DOHH2 (cell line): ENCODE data around the gene BNC2.

ENCODE experiments used
- EZH2phosphoT487 ChIP-seq: fragments of 200-600 bp; sonication (generic); IDR thresholded peaks from 2 replicates; pipeline ENCODE4 v1.6.1; 2017; ENCODE audit warnings: borderline replicate concordance, mild to moderate bottlenecking, antibody characterized with exemption, low read length, moderate library complexity, mixed read lengths
- TF ChIP-seq, protein P1 (sequence below): fragments of 200-600 bp; sonication (generic); IDR thresholded peaks from one replicate; pipeline ENCODE4 v1.5.1; 2014; ENCODE audit warnings: antibody characterized with exemption, mild to moderate bottlenecking, low read depth, low read length; ENCODE audit not compliant: poor library complexity, severe bottlenecking

DNA sequence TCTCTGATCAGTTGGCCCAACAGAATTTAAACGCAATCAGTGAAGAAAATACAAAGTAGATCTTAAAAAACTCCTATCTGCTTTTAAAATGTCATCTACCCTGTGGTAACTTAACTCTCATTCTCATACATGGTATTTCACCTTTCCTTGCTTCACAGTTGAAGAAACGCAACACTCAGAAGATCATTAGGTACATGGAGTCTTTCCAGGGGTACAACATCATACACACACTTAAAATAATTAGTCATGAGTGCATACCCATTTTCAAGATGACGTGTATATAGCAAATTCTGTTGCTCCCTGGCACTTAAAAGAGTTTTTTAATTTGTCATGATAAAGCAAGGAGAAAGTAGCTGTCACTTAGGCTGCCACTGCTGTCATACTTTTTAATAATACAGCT, 259.9 kb downstream of the BNC2 start:
- TF ChIP-seq, protein P1, sequence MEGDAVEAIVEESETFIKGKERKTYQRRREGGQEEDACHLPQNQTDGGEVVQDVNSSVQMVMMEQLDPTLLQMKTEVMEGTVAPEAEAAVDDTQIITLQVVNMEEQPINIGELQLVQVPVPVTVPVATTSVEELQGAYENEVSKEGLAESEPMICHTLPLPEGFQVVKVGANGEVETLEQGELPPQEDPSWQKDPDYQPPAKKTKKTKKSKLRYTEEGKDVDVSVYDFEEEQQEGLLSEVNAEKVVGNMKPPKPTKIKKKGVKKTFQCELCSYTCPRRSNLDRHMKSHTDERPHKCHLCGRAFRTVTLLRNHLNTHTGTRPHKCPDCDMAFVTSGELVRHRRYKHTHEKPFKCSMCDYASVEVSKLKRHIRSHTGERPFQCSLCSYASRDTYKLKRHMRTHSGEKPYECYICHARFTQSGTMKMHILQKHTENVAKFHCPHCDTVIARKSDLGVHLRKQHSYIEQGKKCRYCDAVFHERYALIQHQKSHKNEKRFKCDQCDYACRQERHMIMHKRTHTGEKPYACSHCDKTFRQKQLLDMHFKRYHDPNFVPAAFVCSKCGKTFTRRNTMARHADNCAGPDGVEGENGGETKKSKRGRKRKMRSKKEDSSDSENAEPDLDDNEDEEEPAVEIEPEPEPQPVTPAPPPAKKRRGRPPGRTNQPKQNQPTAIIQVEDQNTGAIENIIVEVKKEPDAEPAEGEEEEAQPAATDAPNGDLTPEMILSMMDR, result no peak
- TF ChIP-seq EZH2phosphoT487, result no peak
